ENCODE data around the gene IGSF9.

DNA sequence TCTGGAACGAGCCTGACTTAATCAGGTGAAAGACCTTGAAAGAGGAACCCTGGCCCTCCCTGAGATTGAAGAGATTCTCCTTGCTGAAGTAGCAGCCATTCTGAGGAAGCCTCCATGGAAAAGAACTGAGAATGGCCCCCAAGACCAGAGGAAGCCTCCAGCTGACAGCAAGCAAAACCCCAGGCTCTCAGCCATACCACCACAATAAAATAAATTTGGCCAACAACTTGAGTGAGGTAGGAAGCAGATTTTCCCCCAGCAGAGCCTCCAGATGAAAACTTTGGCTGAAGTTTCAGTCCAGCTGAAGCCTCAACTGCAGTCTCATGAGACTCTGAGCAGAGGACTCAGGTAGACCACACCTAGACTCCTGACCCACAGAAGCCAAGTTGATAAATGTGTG lies 42.6 kb upstream of the IGSF9 start:
- TF ChIP-seq ARNT (IDR thresholded peaks at IDR 0.05) (no peak), FOXM1 (IDR thresholded peaks at IDR 0.05; ENCODE audit: borderline replicate concordance) (no peak), SUZ12 (IDR thresholded peaks at IDR 0.05) (no peak), ZNF384 (IDR thresholded peaks at IDR 0.05) (no peak), SP1 (IDR thresholded peaks at IDR 0.05) (no peak), BHLHE40 (IDR thresholded peaks at IDR 0.05; ENCODE audit: borderline replicate concordance) (no peak), CTBP1 (IDR thresholded peaks at IDR 0.05; ENCODE audit: borderline replicate concordance) (no peak), NFRKB (IDR thresholded peaks at IDR 0.05) (no peak), FOXK2 (IDR thresholded peaks at IDR 0.05) (no peak), ELF4 (IDR thresholded peaks at IDR 0.05) (no peak), FOXA1 (IDR thresholded peaks at IDR 0.05) (no peak)
